ENCODE data around the gene PFAS.
"Not testable (repeated sequence)": the region's sequence is repeated elsewhere in the genome, so short reads cannot be mapped to it uniquely, and the experiment has no call there.

PFAS gene

DNA sequence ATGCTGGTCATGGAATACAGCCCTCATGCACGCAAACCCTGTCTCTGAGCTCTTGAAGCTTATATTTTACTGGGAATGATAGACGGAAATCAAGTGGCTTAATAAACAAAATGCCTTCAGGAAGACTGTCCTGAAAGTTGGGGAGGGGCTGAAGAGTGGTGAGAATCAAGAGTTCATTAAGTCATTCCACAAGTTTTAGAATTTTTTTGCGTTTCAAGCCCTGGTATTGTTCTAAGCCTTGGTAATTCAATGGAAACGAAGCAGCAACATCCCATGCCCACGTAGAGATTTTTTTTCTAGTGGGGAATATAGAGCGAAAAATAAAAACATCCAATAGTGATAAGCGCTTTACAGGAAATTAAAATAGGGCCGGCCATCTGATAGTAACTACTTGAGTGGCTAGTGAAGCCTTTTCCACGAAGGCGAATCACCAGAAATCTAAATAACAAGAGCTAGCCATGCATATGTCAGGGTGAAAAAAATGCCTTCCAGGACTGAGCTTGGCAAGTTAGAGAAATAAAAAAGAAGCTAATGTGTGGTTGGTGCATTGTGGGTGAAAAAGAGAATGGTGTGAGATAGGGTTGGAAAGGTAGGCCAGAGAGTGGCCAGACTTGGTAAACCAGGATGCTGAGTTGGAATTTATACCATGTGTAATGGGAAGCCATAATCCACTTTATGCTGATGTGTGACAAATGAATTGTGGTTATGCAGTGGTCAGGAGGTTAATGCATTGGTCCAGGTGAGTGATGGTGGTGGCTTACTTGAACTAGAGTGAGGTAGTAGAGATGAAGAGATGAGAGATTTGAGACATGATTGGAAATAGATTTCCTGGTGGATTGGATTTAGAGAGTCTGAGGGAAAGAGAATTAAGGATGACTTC, 772 bp downstream of the PFAS start:
- no peaks in the 10 kb centered on the region for H3K9me3 Mint-ChIP-seq (ENCODE audit: low read depth)
- H3K27ac Mint-ChIP-seq, result peak overlapping the region; percentile 99
- H3K27me3 Mint-ChIP-seq, result no peaks in the 10 kb centered on the region
- H3K4me1 Mint-ChIP-seq (ENCODE audit: low read depth), result peaks cover 33% of the 10 kb centered on the region
- peaks cover 10% of the 10 kb centered on the region for H3K36me3 Mint-ChIP-seq
- H3K4me3 Mint-ChIP-seq, result peak overlapping the region; percentile 99

DNA sequence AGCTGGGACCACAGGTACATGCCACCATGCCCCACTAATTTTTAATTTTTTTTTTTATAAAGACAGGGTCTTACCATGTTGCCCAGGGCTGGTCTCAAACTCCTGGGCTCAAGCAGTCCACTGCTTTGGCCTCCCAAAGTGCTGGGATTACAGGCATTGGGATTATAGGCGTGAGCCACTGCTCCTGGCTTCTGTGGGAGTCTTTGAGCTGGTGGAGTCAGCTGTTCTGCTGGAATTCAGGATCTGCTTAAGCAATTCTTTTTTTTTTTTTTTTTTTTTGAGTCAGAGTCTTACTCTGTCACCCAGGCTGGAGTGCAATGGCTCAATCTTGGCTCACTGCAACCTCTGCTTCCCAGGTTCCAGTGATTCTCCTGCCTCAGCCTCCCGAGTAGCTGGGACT, 2.3 kb downstream of the PFAS start:
- H3K36me3 Mint-ChIP-seq, result not testable (repeated sequence)
- H3K4me1 Mint-ChIP-seq (ENCODE audit: low read depth), result peaks cover 19% of the 10 kb centered on the region

DNA sequence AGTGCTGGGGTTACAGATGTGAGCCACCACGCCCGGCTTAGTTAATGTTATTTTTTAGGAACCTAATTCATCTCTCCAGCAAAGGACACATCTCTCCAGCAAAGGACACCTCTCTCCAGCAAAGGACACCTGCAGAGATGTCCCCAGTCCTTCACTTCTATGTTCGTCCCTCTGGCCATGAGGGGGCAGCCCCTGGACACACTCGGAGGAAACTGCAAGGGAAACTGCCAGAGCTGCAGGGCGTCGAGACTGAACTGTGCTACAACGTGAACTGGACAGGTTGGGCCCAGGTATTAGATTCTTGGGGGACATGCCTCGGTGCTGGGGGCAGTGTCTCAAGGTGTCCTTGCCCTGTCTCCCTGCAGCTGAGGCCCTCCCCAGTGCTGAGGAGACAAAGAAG, 4.7 kb downstream of the PFAS start:
- H3K4me1 Mint-ChIP-seq (ENCODE audit: low read depth), result peaks cover 13% of the 10 kb centered on the region
- H3K27ac Mint-ChIP-seq, result no peak overlapping the region
- no peaks in the 10 kb centered on the region for H3K9me3 Mint-ChIP-seq (ENCODE audit: low read depth)
- no peaks in the 10 kb centered on the region for H3K27me3 Mint-ChIP-seq
- H3K4me3 Mint-ChIP-seq, result no peak overlapping the region
- H3K36me3 Mint-ChIP-seq, result peaks cover 6% of the 10 kb centered on the region

More for the DNA sequence above, 2.3 kb downstream of the PFAS start:
- not testable (repeated sequence) for H3K27ac Mint-ChIP-seq; H3K9me3 Mint-ChIP-seq (ENCODE audit: low read depth); H3K27me3 Mint-ChIP-seq; H3K4me3 Mint-ChIP-seq

DNA sequence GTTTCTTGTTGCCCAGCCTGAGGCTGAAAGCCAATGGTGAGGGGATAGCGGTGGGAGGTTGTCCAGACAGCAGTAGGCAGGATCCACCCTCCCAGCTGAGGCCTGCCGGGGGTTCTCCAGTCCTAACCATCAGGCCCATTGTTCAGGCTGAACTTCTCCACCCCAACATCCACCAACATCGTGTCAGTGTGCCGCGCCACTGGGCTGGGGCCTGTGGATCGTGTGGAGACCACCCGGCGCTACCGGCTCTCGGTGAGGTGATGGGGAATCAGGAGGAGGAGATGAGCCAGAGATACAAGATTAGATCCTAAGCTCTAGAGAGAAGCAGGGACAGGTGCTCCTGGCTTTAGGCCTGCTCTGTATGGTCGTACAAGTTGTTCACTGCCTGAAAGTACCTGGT, 5.8 kb downstream of the PFAS start:
- no peaks in the 10 kb centered on the region for H3K9me3 Mint-ChIP-seq (ENCODE audit: low read depth)
- H3K36me3 Mint-ChIP-seq, result peaks cover 6% of the 10 kb centered on the region
- peaks cover 9% of the 10 kb centered on the region for H3K4me1 Mint-ChIP-seq (ENCODE audit: low read depth)
- no peaks in the 10 kb centered on the region for H3K27me3 Mint-ChIP-seq
- no peak overlapping the region for H3K27ac Mint-ChIP-seq
- no peak overlapping the region for H3K4me3 Mint-ChIP-seq

DNA sequence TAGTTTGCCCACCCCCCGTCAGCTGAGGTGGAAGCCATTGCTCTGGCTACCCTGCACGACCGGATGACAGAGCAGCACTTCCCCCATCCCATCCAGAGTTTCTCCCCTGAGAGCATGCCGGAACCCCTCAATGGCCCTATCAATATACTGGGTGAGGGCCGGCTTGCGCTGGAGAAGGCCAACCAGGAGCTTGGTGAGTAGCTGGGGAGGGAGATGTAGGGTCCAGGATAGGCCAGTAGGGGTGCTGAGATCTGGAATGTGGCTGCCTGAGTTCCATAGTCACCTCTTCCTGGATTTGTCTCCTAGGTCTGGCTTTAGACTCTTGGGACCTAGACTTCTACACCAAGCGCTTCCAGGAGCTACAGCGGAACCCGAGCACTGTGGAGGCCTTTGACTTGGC, 6.4 kb downstream of the PFAS start:
- Mint-ChIP-seq H3K27ac (no peak overlapping the region), H3K27me3 (no peaks in the 10 kb centered on the region), H3K4me3 (no peak overlapping the region), H3K4me1 (ENCODE audit: low read depth) (peaks cover 3% of the 10 kb centered on the region), H3K9me3 (ENCODE audit: low read depth) (no peaks in the 10 kb centered on the region), H3K36me3 (peaks cover 6% of the 10 kb centered on the region)

DNA sequence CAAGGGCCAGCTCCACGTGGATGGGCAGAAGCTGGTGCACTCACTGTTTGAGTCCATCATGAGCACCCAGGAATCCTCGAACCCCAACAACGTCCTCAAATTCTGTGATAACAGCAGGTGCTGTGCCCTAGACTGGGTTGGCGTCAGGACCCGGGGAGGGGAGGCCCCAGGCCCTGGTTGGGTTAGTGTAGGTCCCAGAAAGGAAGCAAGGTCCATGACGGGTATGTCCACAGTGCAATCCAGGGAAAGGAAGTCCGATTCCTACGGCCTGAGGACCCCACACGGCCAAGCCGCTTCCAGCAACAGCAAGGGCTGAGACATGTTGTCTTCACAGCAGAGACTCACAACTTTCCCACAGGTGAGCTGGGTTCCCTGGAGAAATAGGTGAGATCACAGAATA, 7.2 kb downstream of the PFAS start:
- H3K27ac Mint-ChIP-seq, result no peak overlapping the region
- no peak overlapping the region for H3K4me3 Mint-ChIP-seq
- no peaks in the 10 kb centered on the region for H3K9me3 Mint-ChIP-seq (ENCODE audit: low read depth)
- peaks cover 7% of the 10 kb centered on the region for H3K36me3 Mint-ChIP-seq
- H3K27me3 Mint-ChIP-seq, result no peaks in the 10 kb centered on the region
- H3K4me1 Mint-ChIP-seq (ENCODE audit: low read depth), result no peaks in the 10 kb centered on the region

DNA sequence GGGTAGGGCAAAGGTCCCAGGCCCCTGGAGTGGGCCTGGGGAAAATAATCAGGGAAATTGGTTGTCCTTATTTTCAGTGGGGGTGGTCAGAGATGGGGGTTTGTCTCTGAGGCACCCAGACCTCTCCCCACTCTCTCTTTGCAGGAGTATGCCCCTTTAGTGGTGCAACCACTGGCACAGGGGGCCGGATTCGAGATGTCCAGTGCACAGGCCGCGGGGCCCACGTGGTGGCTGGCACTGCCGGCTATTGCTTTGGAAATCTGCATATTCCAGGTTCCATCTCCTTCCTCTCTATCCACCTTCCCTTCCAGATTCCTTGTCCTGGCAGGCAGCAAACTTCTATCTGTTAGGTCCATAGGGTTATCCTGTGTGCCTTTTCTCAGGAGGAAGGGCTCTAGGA, 7.6 kb downstream of the PFAS start:
- Mint-ChIP-seq H3K36me3 (peaks cover 7% of the 10 kb centered on the region), H3K9me3 (ENCODE audit: low read depth) (no peaks in the 10 kb centered on the region), H3K4me3 (no peak overlapping the region), H3K4me1 (ENCODE audit: low read depth) (no peaks in the 10 kb centered on the region), H3K27ac (no peak overlapping the region), H3K27me3 (no peaks in the 10 kb centered on the region)

DNA sequence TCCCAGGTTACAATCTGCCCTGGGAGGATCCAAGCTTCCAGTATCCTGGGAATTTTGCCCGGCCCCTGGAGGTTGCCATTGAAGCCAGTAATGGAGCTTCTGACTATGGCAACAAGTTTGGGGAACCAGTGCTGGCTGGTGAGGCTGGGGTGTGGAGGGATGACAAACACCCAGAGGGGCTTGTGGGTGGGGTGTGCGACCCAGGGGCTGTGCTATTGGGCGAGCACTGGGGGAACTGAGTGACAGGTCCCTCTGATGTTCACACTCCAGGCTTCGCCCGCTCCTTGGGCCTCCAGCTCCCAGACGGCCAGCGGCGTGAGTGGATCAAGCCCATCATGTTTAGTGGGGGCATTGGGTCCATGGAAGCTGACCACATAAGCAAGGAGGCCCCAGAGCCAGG, 8.7 kb downstream of the PFAS start:
- H3K4me1 Mint-ChIP-seq (ENCODE audit: low read depth), result no peaks in the 10 kb centered on the region
- H3K27ac Mint-ChIP-seq, result no peak overlapping the region
- H3K9me3 Mint-ChIP-seq (ENCODE audit: low read depth), result no peaks in the 10 kb centered on the region
- peaks cover 7% of the 10 kb centered on the region for H3K36me3 Mint-ChIP-seq
- H3K27me3 Mint-ChIP-seq, result no peaks in the 10 kb centered on the region
- H3K4me3 Mint-ChIP-seq, result no peak overlapping the region

DNA sequence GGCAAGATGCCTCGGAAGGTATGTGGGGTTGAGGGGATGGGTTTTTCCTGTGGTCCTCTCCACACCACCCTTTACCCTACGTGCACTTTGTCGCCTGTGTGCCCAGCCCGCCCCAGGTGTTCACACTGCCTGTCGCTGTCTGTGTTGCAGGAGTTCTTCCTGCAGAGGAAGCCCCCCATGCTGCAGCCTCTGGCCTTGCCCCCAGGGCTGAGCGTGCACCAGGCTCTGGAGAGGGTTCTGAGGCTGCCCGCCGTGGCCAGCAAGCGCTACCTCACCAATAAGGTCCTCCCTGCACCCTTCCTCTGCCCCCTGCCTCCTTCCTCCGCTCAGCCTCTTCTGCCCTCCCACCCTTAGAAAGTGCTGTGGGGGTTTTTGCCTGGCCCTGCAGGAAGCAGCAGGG, 15.2 kb downstream of the PFAS start:
- Mint-ChIP-seq H3K36me3 (peaks cover 6% of the 10 kb centered on the region), H3K27me3 (no peaks in the 10 kb centered on the region), H3K4me3 (no peak overlapping the region), H3K27ac (no peak overlapping the region), H3K9me3 (ENCODE audit: low read depth) (no peaks in the 10 kb centered on the region), H3K4me1 (ENCODE audit: low read depth) (no peaks in the 10 kb centered on the region)

DNA sequence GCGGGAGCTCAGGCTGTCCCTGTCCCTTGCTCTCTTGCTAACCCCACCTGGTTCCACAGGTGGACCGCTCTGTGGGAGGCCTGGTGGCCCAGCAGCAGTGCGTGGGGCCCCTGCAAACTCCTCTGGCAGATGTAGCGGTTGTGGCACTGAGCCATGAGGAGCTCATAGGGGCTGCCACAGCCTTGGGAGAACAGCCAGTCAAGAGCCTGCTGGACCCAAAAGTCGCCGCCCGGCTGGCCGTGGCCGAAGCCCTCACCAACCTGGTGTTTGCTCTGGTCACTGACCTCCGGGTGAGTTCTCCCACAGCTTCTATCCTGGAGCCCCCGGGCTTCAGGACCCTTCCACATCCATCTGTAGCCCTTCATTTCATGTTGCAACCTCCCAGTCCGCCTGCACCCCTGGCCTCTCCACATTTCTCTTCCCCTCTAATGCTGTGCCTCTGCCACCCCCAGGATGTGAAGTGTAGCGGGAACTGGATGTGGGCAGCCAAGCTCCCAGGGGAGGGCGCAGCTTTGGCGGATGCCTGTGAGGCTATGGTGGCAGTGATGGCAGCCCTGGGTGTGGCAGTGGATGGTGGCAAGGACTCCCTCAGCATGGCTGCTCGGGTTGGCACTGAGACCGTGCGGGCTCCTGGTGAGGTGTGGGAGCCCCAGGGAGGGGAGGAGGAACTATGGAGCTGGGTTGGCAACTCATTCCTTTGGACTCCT, 15.9 kb downstream of the PFAS start:
- no peak overlapping the region for H3K4me3 Mint-ChIP-seq
- H3K27me3 Mint-ChIP-seq, result no peaks in the 10 kb centered on the region
- H3K4me1 Mint-ChIP-seq (ENCODE audit: low read depth), result no peaks in the 10 kb centered on the region
- H3K9me3 Mint-ChIP-seq (ENCODE audit: low read depth), result no peaks in the 10 kb centered on the region
- H3K36me3 Mint-ChIP-seq, result peaks cover 6% of the 10 kb centered on the region
- no peak overlapping the region for H3K27ac Mint-ChIP-seq

DNA sequence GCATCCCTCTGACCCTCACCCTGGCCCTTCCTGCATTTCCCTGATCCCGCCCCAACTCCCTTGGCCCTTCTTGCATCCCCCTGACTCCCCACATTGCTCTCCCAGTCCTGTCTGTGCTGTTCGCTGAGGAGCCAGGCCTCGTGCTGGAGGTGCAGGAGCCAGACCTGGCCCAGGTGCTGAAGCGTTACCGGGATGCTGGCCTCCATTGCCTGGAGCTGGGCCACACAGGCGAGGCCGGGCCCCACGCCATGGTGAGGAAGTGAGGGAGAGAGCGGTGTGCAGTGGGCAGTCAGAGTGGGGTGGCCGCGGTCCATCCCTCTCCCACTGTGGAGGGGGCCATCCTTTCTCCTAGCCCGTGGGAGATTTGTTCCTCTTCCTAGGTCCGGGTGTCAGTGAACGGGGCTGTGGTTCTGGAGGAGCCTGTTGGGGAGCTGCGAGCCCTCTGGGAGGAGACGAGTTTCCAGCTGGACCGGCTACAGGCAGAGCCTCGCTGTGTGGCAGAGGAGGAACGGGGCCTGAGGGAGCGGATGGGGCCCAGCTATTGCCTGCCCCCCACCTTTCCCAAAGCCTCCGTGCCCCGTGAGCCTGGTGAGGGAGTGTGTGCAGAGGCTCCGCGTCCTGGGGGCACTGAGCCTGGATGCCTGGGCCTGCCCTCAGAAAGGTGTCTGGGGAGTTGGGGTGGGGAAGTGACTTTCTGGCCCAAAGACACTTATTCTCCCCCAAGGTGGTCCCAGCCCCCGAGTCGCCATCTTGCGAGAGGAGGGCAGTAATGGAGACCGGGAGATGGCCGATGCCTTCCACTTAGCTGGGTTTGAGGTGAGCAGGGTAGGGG, 17.8 kb downstream of the PFAS start:
- Mint-ChIP-seq H3K27ac (no peak overlapping the region), H3K4me1 (ENCODE audit: low read depth) (no peaks in the 10 kb centered on the region), H3K4me3 (no peak overlapping the region), H3K9me3 (ENCODE audit: low read depth) (no peaks in the 10 kb centered on the region), H3K27me3 (no peaks in the 10 kb centered on the region), H3K36me3 (peaks cover 3% of the 10 kb centered on the region)

DNA sequence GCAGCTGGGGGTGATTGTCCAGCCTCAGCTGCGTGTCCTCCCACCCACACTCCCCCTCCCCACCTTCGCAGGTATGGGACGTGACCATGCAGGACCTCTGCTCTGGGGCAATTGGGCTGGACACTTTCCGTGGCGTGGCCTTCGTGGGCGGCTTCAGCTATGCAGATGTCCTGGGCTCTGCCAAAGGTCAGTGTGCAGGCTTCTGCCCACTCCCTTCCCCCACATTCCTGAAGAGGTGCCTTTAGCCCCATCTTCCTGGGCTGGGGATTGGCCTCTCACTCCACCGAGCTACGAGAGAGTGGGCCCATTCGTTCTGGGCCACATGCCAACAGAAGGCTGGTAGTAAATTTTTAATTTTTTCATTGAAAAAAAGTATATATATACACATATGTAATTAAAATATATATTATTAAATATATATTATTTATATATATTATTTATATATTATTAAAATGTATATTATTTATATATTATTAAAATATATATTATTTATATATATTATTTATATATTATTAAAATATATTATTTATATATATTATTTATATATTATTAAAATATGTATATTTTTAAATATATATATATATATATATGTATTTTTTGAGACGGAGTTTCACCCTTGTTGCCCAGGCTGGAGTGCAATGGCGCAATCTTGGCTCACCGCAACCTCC, 18.5 kb downstream of the PFAS start:
- no peaks in the 10 kb centered on the region for H3K4me1 Mint-ChIP-seq (ENCODE audit: low read depth)
- peaks cover 3% of the 10 kb centered on the region for H3K36me3 Mint-ChIP-seq
- no peaks in the 10 kb centered on the region for H3K9me3 Mint-ChIP-seq (ENCODE audit: low read depth)
- no peaks in the 10 kb centered on the region for H3K27me3 Mint-ChIP-seq
- H3K4me3 Mint-ChIP-seq, result no peak overlapping the region
- no peak overlapping the region for H3K27ac Mint-ChIP-seq

DNA sequence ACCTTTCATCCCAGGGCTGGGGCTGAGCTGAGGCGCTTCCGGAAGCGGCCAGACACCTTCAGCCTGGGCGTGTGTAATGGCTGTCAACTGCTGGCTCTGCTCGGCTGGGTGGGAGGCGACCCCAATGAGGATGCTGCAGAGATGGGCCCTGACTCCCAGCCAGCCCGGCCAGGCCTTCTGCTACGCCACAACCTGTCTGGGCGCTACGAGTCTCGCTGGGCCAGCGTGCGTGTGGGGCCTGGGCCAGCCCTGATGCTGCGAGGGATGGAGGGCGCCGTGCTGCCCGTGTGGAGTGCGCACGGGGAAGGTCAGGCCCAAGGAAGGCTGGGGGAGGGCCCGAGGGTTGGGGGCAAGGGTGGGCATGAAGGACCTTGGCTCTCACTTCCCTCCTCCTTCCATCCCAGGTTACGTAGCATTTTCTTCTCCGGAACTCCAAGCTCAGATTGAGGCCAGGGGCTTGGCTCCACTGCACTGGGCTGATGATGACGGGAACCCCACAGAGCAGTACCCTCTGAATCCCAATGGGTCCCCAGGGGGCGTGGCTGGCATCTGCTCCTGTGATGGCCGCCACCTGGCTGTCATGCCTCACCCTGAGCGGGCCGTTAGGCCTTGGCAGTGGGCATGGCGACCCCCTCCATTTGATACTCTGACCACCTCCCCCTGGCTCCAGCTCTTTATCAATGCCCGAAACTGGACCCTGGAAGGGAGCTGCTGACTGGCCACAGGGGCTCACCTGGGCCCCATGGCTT, 19.6 kb downstream of the PFAS start:
- Mint-ChIP-seq H3K9me3 (ENCODE audit: low read depth) (no peaks in the 10 kb centered on the region), H3K4me1 (ENCODE audit: low read depth) (no peaks in the 10 kb centered on the region), H3K27ac (no peak overlapping the region), H3K4me3 (no peak overlapping the region), H3K36me3 (peaks cover 2% of the 10 kb centered on the region), H3K27me3 (no peaks in the 10 kb centered on the region)

DNA sequence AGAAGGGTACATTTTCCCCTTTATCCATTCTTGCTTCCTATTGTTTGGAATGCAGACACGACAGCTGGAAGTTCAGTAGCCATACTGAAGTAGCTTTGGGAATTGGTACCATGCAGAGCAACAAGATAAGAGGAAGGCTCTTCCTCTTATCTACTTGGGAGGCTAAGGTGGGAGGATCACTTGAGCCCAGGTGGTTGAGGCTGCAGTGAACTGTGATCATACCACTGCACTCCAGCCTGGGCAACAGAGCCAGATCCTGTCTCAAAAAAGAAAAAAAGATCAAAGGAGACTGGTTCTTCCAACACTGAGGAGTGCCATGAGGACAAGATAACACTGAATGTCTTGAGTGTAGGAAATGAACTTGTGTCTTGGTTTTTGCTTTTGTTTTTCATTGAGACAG, 23.3 kb downstream of the PFAS start:
- Mint-ChIP-seq H3K36me3 (no peaks in the 10 kb centered on the region), H3K9me3 (ENCODE audit: low read depth) (no peaks in the 10 kb centered on the region), H3K27ac (no peak overlapping the region), H3K4me3 (no peak overlapping the region), H3K27me3 (no peaks in the 10 kb centered on the region), H3K4me1 (ENCODE audit: low read depth) (no peaks in the 10 kb centered on the region)

All from activated naive CD8-positive, alpha-beta T cell (primary cell).